ENCODE measurements around the gene SERPINI2. TPM values are rescaled to one million over a fixed set of nuclear protein-coding genes. Genes with fewer than 3 reads are reported as not detected.

SERPINI2 gene
- total RNA-seq, 2 experiments from 2014 or later: not detected

DNA sequence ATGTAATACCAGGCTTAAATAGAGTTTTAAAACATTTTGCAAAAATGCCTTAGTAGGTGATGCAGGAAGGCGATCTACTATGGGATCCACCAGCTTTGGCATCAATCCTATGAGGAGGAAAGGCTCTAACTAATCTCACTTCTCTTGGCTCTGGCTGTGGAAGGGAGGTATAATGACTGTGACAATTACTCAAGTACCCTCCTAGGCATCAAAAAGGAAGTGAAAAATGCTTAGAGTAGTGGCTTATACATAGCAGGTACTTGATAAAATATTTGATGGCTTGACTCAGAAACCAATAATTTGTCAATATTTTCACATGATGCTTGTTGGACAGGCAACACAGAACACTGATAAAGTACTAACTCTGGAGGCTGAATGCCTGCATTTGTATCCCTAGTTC lies 34.1 kb upstream of the SERPINI2 start:
- no peaks in the 10 kb centered on the region for H3K79me2 ChIP-seq (ENCODE audit: insufficient read depth, low read depth, low read length)
- no peak overlapping the region for H3K4me2 ChIP-seq (ENCODE audit: low read length)
- no peaks in the 10 kb centered on the region for H3K9me3 ChIP-seq (ENCODE audit: low read length)
- H3K36me3 ChIP-seq (ENCODE audit: insufficient read depth, low read length): no peaks in the 10 kb centered on the region
- H3K4me3 ChIP-seq (ENCODE audit: low read depth, low read length, poor library complexity, severe bottlenecking): no peak overlapping the region
- H3K4me1 ChIP-seq (ENCODE audit: insufficient read depth, low read length, poor library complexity, severe bottlenecking): no peaks in the 10 kb centered on the region
- no TSS peak for BruUV-seq (replicated peaks)
- no peak for DNase-seq (ENCODE audit: low spot score)
- CTCF ChIA-PET (ENCODE audit: unreplicated experiment): no interaction called here
- H4K20me1 ChIP-seq (ENCODE audit: insufficient read depth, low read length): no peaks in the 10 kb centered on the region
- H3K9me2 ChIP-seq (ENCODE audit: insufficient read depth, low read length): no peaks in the 10 kb centered on the region
- H3K27ac ChIP-seq (ENCODE audit: low read depth, low read length, poor library complexity, severe bottlenecking): no peak overlapping the region
- TF ChIP-seq, protein P1, sequence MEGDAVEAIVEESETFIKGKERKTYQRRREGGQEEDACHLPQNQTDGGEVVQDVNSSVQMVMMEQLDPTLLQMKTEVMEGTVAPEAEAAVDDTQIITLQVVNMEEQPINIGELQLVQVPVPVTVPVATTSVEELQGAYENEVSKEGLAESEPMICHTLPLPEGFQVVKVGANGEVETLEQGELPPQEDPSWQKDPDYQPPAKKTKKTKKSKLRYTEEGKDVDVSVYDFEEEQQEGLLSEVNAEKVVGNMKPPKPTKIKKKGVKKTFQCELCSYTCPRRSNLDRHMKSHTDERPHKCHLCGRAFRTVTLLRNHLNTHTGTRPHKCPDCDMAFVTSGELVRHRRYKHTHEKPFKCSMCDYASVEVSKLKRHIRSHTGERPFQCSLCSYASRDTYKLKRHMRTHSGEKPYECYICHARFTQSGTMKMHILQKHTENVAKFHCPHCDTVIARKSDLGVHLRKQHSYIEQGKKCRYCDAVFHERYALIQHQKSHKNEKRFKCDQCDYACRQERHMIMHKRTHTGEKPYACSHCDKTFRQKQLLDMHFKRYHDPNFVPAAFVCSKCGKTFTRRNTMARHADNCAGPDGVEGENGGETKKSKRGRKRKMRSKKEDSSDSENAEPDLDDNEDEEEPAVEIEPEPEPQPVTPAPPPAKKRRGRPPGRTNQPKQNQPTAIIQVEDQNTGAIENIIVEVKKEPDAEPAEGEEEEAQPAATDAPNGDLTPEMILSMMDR (conservative IDR thresholded peaks at IDR 0.05; ENCODE audit: low read length): no peak
- no peak for TF ChIP-seq EZH2phosphoT487 (IDR thresholded peaks at IDR 0.05; ENCODE audit: borderline replicate concordance, low read depth, low read length)
- intact Hi-C loops (cut with micrococcal nuclease; ENCODE audit: unreplicated experiment): no loop called here
- no peak overlapping the region for H2AFZ ChIP-seq (ENCODE audit: low read length)
- POLR2A ChIA-PET: interaction anchor here (0.6 kb wide), 1 partner anchor 1083 kb away, joined by 3 read pairs; no protein-coding TSS in a partner anchor

DNA sequence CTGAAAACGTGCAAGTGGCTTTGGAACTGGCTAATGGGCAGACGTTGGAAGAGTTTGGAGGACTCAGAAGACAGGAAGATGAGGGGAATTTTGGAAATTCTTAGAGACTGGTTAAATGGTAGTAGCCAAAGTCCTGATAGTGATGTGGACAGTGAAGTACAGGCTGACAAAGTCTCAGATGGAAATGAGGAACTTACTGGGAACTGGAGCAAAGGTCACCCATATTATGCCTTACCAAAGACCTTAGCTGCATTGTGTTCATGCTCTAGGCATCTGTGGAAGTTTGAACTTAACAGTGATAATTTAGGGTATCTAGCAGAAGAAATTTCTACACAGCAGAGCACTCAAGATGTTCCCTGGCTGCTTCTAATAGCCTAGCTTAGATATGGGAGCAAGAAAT lies 28.6 kb upstream of the SERPINI2 start:
- H3K4me2 ChIP-seq (ENCODE audit: low read length): no peak overlapping the region
- H4K20me1 ChIP-seq (ENCODE audit: insufficient read depth, low read length): no peaks in the 10 kb centered on the region
- BruUV-seq (replicated peaks): no TSS peak
- H3K4me3 ChIP-seq (ENCODE audit: low read depth, low read length, poor library complexity, severe bottlenecking): no peak overlapping the region
- no peak overlapping the region for H3K27ac ChIP-seq (ENCODE audit: low read depth, low read length, poor library complexity, severe bottlenecking)
- no peak for DNase-seq (ENCODE audit: low spot score)
- H3K79me2 ChIP-seq (ENCODE audit: insufficient read depth, low read depth, low read length): no peaks in the 10 kb centered on the region
- H3K9me2 ChIP-seq (ENCODE audit: insufficient read depth, low read length): no peaks in the 10 kb centered on the region; the same call in 1 of the 2 replicates
- H3K4me1 ChIP-seq (ENCODE audit: insufficient read depth, low read length, poor library complexity, severe bottlenecking): no peaks in the 10 kb centered on the region
- POLR2A ChIA-PET: no interaction called here
- CTCF ChIA-PET (ENCODE audit: unreplicated experiment): no interaction called here
- TF ChIP-seq, protein P1 (conservative IDR thresholded peaks at IDR 0.05; ENCODE audit: low read length): no peak
- no peak for TF ChIP-seq EZH2phosphoT487 (IDR thresholded peaks at IDR 0.05; ENCODE audit: borderline replicate concordance, low read depth, low read length)
- intact Hi-C loops (cut with micrococcal nuclease; ENCODE audit: unreplicated experiment): no loop called here
- no peaks in the 10 kb centered on the region for H3K9me3 ChIP-seq (ENCODE audit: low read length)
- H2AFZ ChIP-seq (ENCODE audit: low read length): no peak overlapping the region
- no peaks in the 10 kb centered on the region for H3K36me3 ChIP-seq (ENCODE audit: insufficient read depth, low read length)

DNA sequence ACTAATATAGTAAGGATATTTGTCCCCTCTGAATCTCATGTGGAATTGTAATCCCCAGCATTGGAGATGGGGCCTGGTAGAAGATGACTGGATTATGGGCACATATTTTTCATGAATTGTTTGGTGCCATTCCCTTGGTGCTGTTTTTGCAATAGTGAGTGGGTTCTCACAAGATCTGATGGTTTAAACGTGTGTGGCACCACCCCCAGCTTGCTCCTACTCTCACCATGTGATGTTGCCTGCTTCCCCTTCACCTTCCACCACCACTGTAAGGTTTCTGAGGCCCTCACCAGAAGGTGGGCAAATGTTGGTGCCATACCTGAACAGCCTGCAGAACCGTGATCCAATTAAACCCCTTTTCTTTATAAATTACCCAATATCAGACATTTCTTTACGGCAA lies 28.1 kb upstream of the SERPINI2 start:
- Histone ChIP-seq H3K36me3 (ENCODE audit: insufficient read depth, low read length) (no peaks in the 10 kb centered on the region), H4K20me1 (ENCODE audit: insufficient read depth, low read length) (no peaks in the 10 kb centered on the region), H3K4me1 (ENCODE audit: insufficient read depth, low read length, poor library complexity, severe bottlenecking) (no peaks in the 10 kb centered on the region), H3K4me3 (ENCODE audit: low read depth, low read length, poor library complexity, severe bottlenecking) (no peak overlapping the region), H3K9me2 (ENCODE audit: insufficient read depth, low read length) (no peaks in the 10 kb centered on the region; the same call in 1 of the 2 replicates), H3K79me2 (ENCODE audit: insufficient read depth, low read depth, low read length) (no peaks in the 10 kb centered on the region), H3K4me2 (ENCODE audit: low read length) (no peak overlapping the region), H3K27ac (ENCODE audit: low read depth, low read length, poor library complexity, severe bottlenecking) (no peak overlapping the region), H3K9me3 (ENCODE audit: low read length) (no peaks in the 10 kb centered on the region), H2AFZ (ENCODE audit: low read length) (no peak overlapping the region)
- no TSS peak for BruUV-seq (replicated peaks)
- DNase-seq (ENCODE audit: low spot score): no peak
- POLR2A ChIA-PET: no interaction called here
- CTCF ChIA-PET (ENCODE audit: unreplicated experiment): no interaction called here
- intact Hi-C loops (cut with micrococcal nuclease; ENCODE audit: unreplicated experiment): no loop called here
- TF ChIP-seq EZH2phosphoT487 (IDR thresholded peaks at IDR 0.05; ENCODE audit: borderline replicate concordance, low read depth, low read length): no peak
- TF ChIP-seq, protein P1 (conservative IDR thresholded peaks at IDR 0.05; ENCODE audit: low read length): no peak

All from OCI-LY7 (cell line).